ENCODE measurements around the gene F13B.

The F13B gene

GRCh38 chr1:197092491-197093023, 25.5 kb upstream of the F13B start:
- no peaks in the 10 kb centered on the region for H3K9me3 ChIP-seq (ENCODE audit: insufficient read depth, low read depth, low read length)
- no peak overlapping the region for H3K9ac ChIP-seq (ENCODE audit: low read depth, low read length)
- H3K27me3 ChIP-seq (ENCODE audit: insufficient read depth, low read length): no peaks in the 10 kb centered on the region
- WGBS: 80% methylated on average over 1 of the region's 1 CpG
- no peak overlapping the region for H3K4me3 ChIP-seq (ENCODE audit: low read length)
- H3K4me1 ChIP-seq (ENCODE audit: insufficient read depth, low read length): no peaks in the 10 kb centered on the region
- peaks cover 93% of the 10 kb centered on the region for H3K36me3 ChIP-seq (ENCODE audit: insufficient read depth, low read length)
- H3K27ac ChIP-seq (ENCODE audit: low read depth, low read length): no peak overlapping the region

GRCh38 chr1:197083474-197083873, 16.4 kb upstream of the F13B start:
- no peak overlapping the region for H3K27ac ChIP-seq (ENCODE audit: low read depth, low read length)

GRCh38 chr1:197081117-197081753, 14.2 kb upstream of the F13B start:
- peaks cover 57% of the 10 kb centered on the region for H3K9me3 ChIP-seq (ENCODE audit: insufficient read depth, low read depth, low read length)
- no peak overlapping the region for H3K4me3 ChIP-seq (ENCODE audit: low read length)
- peaks cover 52% of the 10 kb centered on the region for H3K36me3 ChIP-seq (ENCODE audit: insufficient read depth, low read length)
- 98% methylated on average over 5 of the region's 5 CpGs for whole genome bisulfite sequencing
- H3K4me1 ChIP-seq (ENCODE audit: insufficient read depth, low read length): no peaks in the 10 kb centered on the region
- H3K27me3 ChIP-seq (ENCODE audit: insufficient read depth, low read length): no peaks in the 10 kb centered on the region
- H3K27ac ChIP-seq (ENCODE audit: low read depth, low read length): no peak overlapping the region
- H3K9ac ChIP-seq (ENCODE audit: low read depth, low read length): no peak overlapping the region

More at GRCh38 chr1:197083474-197083873, 16.4 kb upstream of the F13B start:
- H3K4me1 ChIP-seq (ENCODE audit: insufficient read depth, low read length): no peaks in the 10 kb centered on the region
- H3K9me3 ChIP-seq (ENCODE audit: insufficient read depth, low read depth, low read length): peaks cover 61% of the 10 kb centered on the region
- H3K27me3 ChIP-seq (ENCODE audit: insufficient read depth, low read length): no peaks in the 10 kb centered on the region
- no peak overlapping the region for H3K4me3 ChIP-seq (ENCODE audit: low read length)
- H3K36me3 ChIP-seq (ENCODE audit: insufficient read depth, low read length): peaks cover 74% of the 10 kb centered on the region
- no peak overlapping the region for H3K9ac ChIP-seq (ENCODE audit: low read depth, low read length)

GRCh38 chr1:197080323-197080722, 13.3 kb upstream of the F13B start:
- no peaks in the 10 kb centered on the region for H3K4me1 ChIP-seq (ENCODE audit: insufficient read depth, low read length)
- no peak overlapping the region for H3K9ac ChIP-seq (ENCODE audit: low read depth, low read length)
- H3K4me3 ChIP-seq (ENCODE audit: low read length): no peak overlapping the region
- 95% methylated on average over 2 of the region's 2 CpGs for WGBS
- peaks cover 43% of the 10 kb centered on the region for H3K36me3 ChIP-seq (ENCODE audit: insufficient read depth, low read length)
- no peak overlapping the region for H3K27ac ChIP-seq (ENCODE audit: low read depth, low read length)
- H3K27me3 ChIP-seq (ENCODE audit: insufficient read depth, low read length): no peaks in the 10 kb centered on the region
- peaks cover 51% of the 10 kb centered on the region for H3K9me3 ChIP-seq (ENCODE audit: insufficient read depth, low read depth, low read length)

GRCh38 chr1:197076585-197076984, 9.5 kb upstream of the F13B start:
- Histone ChIP-seq H3K4me1 (ENCODE audit: insufficient read depth, low read length) (no peaks in the 10 kb centered on the region), H3K9ac (ENCODE audit: low read depth, low read length) (no peak overlapping the region), H3K36me3 (ENCODE audit: insufficient read depth, low read length) (peaks cover 6% of the 10 kb centered on the region), H3K9me3 (ENCODE audit: insufficient read depth, low read depth, low read length) (peaks cover 16% of the 10 kb centered on the region), H3K27ac (ENCODE audit: low read depth, low read length) (no peak overlapping the region), H3K27me3 (ENCODE audit: insufficient read depth, low read length) (no peaks in the 10 kb centered on the region), H3K4me3 (ENCODE audit: low read length) (no peak overlapping the region)
- 89% methylated on average over 1 of the region's 1 CpG for WGBS

- WGBS: 93% methylated on average over 1 of the region's 1 CpG
- Histone ChIP-seq H3K27ac (ENCODE audit: low read depth, low read length) (no peak overlapping the region), H3K9me3 (ENCODE audit: insufficient read depth, low read depth, low read length) (no peaks in the 10 kb centered on the region), H3K4me1 (ENCODE audit: insufficient read depth, low read length) (no peaks in the 10 kb centered on the region), H3K36me3 (ENCODE audit: insufficient read depth, low read length) (no peaks in the 10 kb centered on the region), H3K4me3 (ENCODE audit: low read length) (no peak overlapping the region), H3K27me3 (ENCODE audit: insufficient read depth, low read length) (no peaks in the 10 kb centered on the region), H3K9ac (ENCODE audit: low read depth, low read length) (no peak overlapping the region)
Observed at GRCh38 chr1:197073978-197074377, 6.9 kb upstream of the F13B start.

GRCh38 chr1:197067457-197067818, 378 bp upstream of the F13B start:
- no peak overlapping the region for H3K4me3 ChIP-seq (ENCODE audit: low read length)
- no peaks in the 10 kb centered on the region for H3K9me3 ChIP-seq (ENCODE audit: insufficient read depth, low read depth, low read length)
- H3K27ac ChIP-seq (ENCODE audit: low read depth, low read length): no peak overlapping the region
- H3K36me3 ChIP-seq (ENCODE audit: insufficient read depth, low read length): no peaks in the 10 kb centered on the region
- H3K4me1 ChIP-seq (ENCODE audit: insufficient read depth, low read length): no peaks in the 10 kb centered on the region
- H3K9ac ChIP-seq (ENCODE audit: low read depth, low read length): no peak overlapping the region
- no peaks in the 10 kb centered on the region for H3K27me3 ChIP-seq (ENCODE audit: insufficient read depth, low read length)

DNA sequence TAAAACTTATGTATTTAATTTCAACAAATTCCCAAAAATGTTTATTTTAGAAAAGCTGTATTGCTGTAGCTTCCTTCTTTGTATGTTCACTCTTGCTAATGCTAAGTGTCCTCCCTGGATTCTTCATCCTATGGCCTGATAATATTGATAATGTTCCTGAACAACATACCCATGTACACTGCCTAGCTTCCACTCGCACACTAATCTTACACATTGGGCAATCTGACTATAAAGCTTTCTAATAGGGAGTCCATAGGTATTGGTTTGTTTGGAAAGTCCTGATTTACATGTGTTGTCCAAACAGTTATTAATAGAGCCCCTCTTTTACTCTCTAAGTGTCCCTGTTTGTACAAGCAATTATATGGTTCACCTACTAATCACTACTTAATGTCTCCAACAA, 783 bp downstream of the F13B start:
- H3K27me3 ChIP-seq (ENCODE audit: insufficient read depth, low read length): no peaks in the 10 kb centered on the region
- no peak overlapping the region for H3K4me3 ChIP-seq (ENCODE audit: low read length)
- H3K4me1 ChIP-seq (ENCODE audit: insufficient read depth, low read length): no peaks in the 10 kb centered on the region
- H3K9me3 ChIP-seq (ENCODE audit: insufficient read depth, low read depth, low read length): no peaks in the 10 kb centered on the region
- WGBS: 100% methylated on average over 1 of the region's 1 CpG
- H3K36me3 ChIP-seq (ENCODE audit: insufficient read depth, low read length): no peaks in the 10 kb centered on the region
- no peak overlapping the region for H3K9ac ChIP-seq (ENCODE audit: low read depth, low read length)
- no peak overlapping the region for H3K27ac ChIP-seq (ENCODE audit: low read depth, low read length)

DNA sequence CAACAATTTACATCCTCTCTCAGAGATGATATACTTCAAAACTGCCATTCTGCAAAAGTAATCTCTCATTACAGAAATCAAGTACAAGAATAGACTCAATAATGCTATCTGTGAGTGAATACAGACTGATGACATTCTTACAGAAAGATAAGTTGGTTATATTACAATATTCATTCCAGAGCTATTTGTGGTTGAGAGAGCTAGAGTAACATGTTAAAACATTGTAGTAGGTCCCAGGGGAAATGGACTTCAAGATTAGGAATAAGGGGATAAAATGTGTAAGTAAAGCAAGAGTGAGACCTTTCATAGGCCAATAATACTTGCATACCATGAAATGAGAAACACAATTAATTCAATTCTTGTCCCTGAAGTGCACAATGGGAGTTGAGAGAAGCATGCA, 1.5 kb downstream of the F13B start:
- Histone ChIP-seq H3K4me1 (ENCODE audit: insufficient read depth, low read length) (no peaks in the 10 kb centered on the region), H3K9ac (ENCODE audit: low read depth, low read length) (no peak overlapping the region), H3K27me3 (ENCODE audit: insufficient read depth, low read length) (no peaks in the 10 kb centered on the region), H3K27ac (ENCODE audit: low read depth, low read length) (no peak overlapping the region), H3K4me3 (ENCODE audit: low read length) (no peak overlapping the region), H3K9me3 (ENCODE audit: insufficient read depth, low read depth, low read length) (no peaks in the 10 kb centered on the region), H3K36me3 (ENCODE audit: insufficient read depth, low read length) (no peaks in the 10 kb centered on the region)

GRCh38 chr1:197063212-197063611, 3.8 kb downstream of the F13B start:
- Histone ChIP-seq H3K9me3 (ENCODE audit: insufficient read depth, low read depth, low read length) (no peaks in the 10 kb centered on the region), H3K27ac (ENCODE audit: low read depth, low read length) (no peak overlapping the region), H3K4me3 (ENCODE audit: low read length) (no peak overlapping the region), H3K9ac (ENCODE audit: low read depth, low read length) (no peak overlapping the region), H3K36me3 (ENCODE audit: insufficient read depth, low read length) (no peaks in the 10 kb centered on the region), H3K27me3 (ENCODE audit: insufficient read depth, low read length) (no peaks in the 10 kb centered on the region), H3K4me1 (ENCODE audit: insufficient read depth, low read length) (no peaks in the 10 kb centered on the region)
- 77% methylated on average over 2 of the region's 2 CpGs for WGBS

GRCh38 chr1:197062692-197063091, 4.4 kb downstream of the F13B start:
- Histone ChIP-seq H3K9me3 (ENCODE audit: insufficient read depth, low read depth, low read length) (no peaks in the 10 kb centered on the region), H3K27me3 (ENCODE audit: insufficient read depth, low read length) (no peaks in the 10 kb centered on the region), H3K9ac (ENCODE audit: low read depth, low read length) (no peak overlapping the region), H3K4me1 (ENCODE audit: insufficient read depth, low read length) (no peaks in the 10 kb centered on the region), H3K36me3 (ENCODE audit: insufficient read depth, low read length) (no peaks in the 10 kb centered on the region), H3K27ac (ENCODE audit: low read depth, low read length) (no peak overlapping the region), H3K4me3 (ENCODE audit: low read length) (no peak overlapping the region)
- WGBS: 81% methylated on average over 1 of the region's 2 CpGs

GRCh38 chr1:197049100-197049499, 18.0 kb downstream of the F13B start:
- Histone ChIP-seq H3K4me3 (ENCODE audit: low read length) (no peak overlapping the region), H3K36me3 (ENCODE audit: insufficient read depth, low read length) (no peaks in the 10 kb centered on the region), H3K27ac (ENCODE audit: low read depth, low read length) (no peak overlapping the region), H3K9me3 (ENCODE audit: insufficient read depth, low read depth, low read length) (0 out of 2 replicates have a peak, but pooled peaks cover 3% of the 10 kb centered on the region), H3K27me3 (ENCODE audit: insufficient read depth, low read length) (no peaks in the 10 kb centered on the region), H3K4me1 (ENCODE audit: insufficient read depth, low read length) (no peaks in the 10 kb centered on the region), H3K9ac (ENCODE audit: low read depth, low read length) (no peak overlapping the region)
